Left renal pelvis (tissue), 4 donors: Measurements from ENCODE around the gene NLRX1. TPM values are rescaled to one million over a fixed set of nuclear protein-coding genes. Genes with fewer than 3 reads are reported as not detected.
"Not testable (repeated sequence)": the region's sequence is repeated elsewhere in the genome, so short reads cannot be mapped to it uniquely, and the experiment has no call there.

Experiments used
- DNase-seq, 4 donors: peaks; one replicate each; pipeline ENCODE4 v3.0.0-alpha.2; 2013; ENCODE audit warnings: low read depth in 4 of 4, low spot score in 3 of 4
- polyA plus RNA-seq, 4 donors: library from polyadenylated mRNA; unstranded; fragments of 120-200 nt; gene quantifications; one replicate each; pipeline ENCODE4 v1.2.1, GENCODE V29; 2013; ENCODE audit not compliant: insufficient read length in 4 of 4

NLRX1 gene
- polyA plus RNA-seq, 4 donors, result 7.8 to 12.6 (median 10.2) TPM

DNA sequence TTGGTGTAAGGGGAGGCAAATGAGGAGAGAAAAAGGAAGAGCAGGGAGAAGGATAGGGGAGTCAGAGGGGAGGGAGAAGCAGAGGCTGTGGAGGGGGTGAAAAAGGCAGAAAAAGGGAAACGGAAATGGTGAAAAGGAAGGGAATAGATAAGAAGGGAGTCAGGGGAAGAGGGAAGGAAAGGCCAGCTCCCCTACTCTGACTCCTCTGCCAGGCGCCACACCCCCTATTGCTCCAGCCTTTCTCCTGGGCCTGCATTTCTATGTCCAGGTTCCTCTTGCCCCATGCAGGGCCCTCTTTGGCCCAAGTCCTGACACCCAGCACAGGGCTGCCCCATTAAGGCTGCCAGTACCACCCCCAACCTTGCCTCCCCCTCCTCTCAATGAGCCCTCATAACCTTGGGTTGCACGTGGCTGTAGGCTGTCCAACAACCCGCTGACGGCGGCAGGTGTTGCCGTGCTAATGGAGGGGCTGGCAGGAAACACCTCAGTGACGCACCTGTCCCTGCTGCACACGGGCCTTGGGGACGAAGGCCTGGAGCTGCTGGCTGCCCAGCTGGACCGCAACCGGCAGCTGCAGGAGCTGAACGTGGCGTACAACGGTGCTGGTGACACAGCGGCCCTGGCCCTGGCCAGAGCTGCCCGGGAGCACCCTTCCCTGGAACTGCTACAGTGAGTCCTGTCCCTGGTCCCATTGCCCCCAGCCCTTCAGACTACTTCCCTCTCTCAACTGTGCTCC, 13.3 kb downstream of the NLRX1 start:
- no peak for DNase-seq

DNA sequence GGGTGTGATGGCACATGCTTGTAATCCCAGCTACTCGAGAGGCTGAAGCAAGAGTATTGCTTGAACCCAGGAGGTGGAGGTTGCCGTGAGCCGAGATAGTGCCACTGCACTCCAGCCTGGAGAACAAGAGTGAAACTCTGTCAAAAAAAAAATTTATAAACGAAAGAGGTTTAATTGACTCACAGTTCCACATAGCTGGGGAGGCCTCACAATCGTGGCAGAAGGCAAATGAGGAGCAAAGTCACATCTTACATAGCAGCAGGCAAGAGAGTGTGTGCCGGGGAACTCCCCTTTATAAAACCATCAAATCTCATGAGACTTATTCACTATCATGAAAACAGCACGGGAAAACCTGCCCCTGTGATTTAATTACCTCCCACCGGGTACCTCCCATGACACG, 15.9 kb downstream of the NLRX1 start:
- DNase-seq, result not testable (repeated sequence)

DNA sequence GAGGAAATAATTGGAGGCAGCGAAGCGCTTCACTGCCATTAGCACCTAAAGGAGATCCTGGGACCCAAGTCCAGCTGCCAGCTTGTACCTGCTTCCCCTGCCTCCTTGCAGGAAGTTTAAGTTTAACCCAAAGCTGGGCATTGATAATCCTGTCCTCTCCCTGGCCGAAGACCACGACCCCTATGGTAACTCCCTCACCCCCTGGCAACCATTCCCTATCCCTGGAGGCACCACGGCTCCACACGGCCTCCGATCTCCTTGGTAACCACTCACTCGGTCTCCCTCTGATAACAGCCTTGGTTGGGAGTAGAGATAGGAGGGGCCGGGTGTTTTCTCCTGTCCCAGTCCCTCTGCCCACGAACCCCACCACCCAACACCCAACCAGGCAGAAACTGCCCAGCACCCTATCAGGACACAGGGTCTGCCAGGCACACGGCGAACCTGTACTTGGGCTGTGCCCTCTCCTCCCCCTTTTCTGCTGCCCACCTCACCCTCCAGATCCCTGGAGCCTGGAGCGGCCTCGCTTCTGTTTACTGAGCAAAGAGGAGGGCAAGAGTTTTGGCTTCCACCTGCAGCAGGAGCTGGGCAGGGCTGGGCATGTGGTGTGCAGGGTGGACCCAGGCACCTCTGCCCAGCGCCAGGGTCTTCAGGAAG, 17.6 kb downstream of the NLRX1 start:
- DNase-seq, result no peak

DNA sequence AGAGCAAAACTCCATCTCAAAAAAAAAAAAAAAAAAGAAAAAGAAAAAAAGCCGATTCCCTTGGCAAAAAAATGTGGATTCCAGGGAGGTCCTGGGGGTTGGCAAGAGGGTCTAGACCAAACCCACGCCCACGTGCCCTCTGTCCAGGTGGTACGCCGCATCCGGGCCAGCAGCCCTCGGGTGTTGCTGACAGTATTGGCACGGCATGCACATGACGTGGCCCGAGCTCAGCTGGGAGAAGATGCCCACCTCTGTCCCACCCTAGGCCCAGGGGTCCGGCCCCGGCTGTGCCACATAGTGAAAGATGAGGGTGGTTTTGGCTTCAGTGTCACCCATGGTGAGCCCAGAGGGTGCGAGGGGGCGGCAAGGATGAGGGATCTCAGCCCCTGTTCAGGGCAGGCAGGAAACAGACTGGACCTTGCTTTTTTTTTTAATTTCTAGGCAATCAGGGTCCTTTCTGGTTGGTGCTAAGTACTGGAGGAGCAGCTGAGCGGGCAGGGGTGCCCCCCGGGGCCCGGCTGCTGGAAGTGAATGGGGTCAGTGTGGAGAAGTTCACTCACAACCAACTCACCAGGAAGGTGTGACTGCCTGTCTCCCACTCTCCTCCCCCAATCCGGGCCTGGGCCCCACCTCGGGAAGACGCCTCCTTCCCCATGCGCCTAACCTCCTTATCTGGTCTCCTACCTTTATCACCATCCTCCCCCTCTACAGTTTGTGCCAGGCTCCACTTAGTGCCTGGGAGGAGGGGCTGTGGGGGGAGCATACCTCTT, 18.8 kb downstream of the NLRX1 start:
- DNase-seq, result no peak

DNA sequence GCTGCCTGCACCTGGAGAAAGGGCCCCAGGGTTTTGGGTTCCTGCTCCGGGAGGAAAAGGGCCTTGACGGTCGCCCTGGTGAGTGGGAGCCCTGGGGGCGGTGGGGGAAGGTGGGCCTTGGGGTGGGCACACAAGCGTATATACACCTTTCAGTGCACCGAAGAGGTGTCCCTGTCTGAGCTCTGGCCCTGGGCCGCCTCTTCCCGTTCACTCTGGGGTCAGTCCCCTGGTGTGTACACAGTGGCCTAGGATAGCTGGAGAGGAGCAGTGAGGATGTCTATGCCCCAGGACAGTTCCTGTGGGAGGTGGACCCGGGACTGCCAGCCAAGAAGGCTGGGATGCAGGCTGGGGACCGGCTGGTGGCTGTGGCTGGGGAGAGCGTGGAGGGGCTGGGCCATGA, 19.5 kb downstream of the NLRX1 start:
- DNase-seq, result no peak

DNA sequence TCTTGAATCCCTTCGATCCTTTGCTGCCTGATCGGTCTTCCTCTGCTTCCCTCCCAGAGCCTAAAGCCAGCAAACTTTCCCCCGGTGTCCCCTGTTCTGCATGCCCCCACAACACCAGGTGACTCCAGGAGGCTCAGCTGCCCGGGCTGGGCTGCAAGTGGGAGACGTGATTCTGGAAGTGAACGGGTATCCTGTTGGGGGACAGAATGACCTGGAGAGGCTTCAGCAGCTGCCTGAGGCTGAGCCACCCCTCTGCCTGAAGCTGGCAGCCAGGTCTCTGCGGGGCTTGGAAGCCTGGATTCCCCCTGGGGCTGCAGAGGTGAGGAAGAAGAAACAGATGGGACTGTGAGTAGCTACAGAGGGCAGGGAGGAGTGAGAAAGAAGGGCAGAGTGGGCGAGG, 20.4 kb downstream of the NLRX1 start:
- no peak for DNase-seq

DNA sequence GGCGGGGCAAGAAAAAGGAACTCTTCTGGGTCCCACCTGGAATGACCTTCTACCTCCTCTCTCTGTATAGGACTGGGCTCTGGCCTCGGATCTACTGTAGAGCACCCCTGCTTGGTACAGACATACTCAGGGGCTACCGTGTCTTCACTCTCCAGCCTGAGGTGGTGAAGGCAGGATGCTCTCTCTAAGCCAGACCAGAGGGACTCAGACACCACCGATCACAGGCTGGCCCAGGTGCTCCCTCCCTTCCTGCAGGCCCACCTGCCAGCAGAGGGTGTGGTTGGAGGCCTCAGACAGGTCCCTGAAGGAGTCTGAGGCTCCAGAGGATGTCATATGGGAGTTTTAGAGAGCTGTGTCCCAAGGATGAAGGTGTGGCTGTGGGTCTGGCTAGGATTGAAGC, 20.9 kb downstream of the NLRX1 start:
- no peak for DNase-seq

DNA sequence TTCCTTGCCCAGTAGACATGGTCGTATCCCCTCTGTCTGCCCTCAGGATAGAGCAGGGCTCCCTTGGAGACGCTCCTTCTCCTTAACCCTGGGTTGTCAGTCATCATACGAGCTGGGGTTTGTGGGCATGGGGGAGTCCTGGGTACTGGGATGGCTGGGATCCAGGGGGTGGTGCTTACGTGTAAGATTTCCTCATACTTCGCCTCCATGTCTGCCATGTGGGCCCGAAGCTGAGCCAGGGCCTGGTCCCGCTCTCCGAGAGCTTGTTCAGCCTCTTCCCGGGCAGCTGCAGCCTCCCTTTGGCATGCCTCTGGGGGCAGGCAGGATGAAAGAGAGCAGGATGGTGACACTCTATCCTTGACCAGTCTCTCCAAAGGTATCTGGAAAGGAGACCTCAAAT, 22.0 kb downstream of the NLRX1 start:
- DNase-seq, result no peak

DNA sequence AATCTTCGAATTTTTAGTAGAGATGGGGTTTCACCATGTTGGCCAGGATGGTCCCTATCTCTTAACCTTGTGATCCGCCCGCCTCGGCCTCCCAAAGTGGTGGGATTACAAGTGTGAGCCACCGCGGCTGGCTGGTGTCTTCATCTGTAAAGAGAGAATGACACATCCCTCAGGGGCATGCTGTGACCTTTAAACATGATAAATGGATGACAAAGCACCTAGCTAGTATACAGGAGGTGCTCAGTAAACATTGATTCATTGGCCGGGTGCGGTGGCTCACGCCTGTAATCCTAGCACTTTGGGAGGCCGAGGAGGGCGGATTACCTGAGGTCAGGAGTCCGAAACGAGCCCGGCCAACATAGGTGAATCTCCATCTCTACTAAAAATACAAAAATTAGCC, 22.7 kb downstream of the NLRX1 start:
- not testable (repeated sequence) for DNase-seq

DNA sequence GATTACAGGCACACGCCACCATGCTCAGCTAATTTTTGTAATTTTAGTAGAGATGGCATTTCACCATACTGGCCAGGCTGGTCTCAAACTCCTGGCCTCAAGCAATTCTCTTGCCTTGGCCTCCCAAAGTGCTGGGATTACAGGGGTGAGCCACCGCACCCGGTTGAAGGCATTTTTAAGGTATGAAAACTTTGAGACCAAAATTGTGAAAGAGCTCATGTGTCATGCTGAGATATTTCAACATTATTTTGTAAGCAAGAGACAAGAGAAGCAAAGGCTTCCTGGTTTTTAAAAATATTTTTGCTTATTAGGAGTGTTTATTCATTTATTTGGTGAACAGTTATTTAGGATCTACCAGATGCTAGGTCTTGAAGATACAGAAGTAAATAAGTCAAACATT, 23.6 kb downstream of the NLRX1 start:
- DNase-seq, result no peak

DNA sequence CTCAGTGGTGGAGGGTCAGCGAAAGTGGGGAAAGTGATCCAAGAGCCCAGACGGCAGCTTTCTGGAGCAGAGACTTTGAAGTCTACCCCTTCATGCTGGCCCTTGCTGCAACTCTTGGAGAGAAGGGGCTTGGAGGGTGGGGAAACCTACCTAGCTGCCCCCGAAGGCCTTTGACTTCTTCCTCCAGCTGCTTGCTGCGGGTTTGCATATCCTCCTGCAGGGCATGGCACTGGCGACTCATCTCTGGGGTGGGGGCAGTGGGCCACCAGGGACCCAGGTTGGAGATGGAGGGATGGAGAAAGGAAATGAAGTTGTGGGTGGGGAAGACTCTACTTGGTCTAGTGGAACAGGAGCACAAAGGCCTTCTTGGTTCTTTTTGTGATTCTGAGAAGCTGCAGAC, 24.5 kb downstream of the NLRX1 start:
- no peak for DNase-seq

DNA sequence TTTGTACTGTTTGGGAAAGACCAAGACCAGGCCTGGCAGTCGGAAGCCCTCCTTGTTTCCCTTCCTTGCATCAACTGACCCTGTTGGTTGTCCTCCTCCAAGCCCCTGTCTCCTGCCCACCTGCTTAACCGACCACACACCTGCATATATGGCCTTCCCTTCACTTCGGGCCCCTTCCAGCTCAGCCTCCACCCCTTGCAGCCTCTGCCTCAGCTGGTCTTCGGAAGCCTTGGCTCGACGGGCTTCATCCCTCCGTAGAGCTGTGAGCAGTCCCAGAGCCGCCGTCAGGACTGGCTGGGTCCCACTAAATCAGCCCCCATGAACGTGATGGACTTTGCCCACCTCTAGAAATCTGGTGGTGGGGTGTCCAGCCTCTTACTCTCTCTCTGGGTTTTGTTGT, 25.1 kb downstream of the NLRX1 start:
- DNase-seq, result no peak

DNA sequence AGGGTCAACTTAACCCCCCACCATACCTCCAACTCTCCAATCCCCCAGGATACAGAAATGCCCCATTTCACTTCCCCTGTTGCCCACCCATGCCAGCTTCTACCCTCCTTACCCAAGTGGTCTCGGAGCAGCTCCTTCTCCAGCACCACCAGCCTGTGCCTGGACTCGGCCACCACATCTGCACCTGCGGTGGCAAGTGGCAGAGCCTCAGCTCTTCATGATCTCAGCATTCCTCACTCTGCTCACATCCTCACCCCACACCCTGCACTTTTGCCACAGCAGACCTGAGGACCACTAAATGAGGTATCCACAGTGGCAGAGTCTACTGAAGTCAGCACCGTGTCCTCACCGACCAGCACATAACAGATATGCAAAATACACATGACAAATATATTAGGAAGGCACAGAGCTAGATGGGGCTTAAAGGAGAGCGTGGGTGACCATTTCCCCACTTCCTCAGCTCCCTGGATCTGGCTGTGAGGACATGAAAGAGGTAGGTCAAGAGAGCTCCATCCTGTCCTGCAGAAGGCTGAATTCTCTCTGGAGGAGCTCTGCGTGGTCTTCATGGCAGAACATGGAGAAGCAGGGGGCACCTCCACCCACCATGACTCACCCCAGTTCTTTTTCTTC, 26.4 kb downstream of the NLRX1 start:
- no peak for DNase-seq

DNA sequence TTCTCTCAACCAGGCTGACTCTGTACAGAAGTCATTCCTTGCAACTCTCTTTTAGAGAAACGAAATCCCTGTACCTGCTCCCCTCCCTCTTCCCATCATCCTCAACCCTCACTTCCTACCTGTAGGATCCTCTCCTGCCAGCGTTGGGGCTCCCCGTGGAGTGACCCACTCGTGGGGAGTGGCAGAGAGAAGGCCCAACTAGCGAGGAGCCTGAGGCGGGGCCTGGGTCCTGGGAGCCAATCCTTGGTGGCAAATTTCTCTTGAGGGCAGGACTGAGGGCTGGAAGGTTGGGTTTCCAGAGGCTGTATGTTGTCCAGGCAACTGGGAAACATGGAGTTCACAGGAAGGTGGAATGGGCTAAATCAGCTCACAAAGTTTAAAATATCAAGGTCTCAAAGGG, 27.2 kb downstream of the NLRX1 start:
- DNase-seq, result no peak

DNA sequence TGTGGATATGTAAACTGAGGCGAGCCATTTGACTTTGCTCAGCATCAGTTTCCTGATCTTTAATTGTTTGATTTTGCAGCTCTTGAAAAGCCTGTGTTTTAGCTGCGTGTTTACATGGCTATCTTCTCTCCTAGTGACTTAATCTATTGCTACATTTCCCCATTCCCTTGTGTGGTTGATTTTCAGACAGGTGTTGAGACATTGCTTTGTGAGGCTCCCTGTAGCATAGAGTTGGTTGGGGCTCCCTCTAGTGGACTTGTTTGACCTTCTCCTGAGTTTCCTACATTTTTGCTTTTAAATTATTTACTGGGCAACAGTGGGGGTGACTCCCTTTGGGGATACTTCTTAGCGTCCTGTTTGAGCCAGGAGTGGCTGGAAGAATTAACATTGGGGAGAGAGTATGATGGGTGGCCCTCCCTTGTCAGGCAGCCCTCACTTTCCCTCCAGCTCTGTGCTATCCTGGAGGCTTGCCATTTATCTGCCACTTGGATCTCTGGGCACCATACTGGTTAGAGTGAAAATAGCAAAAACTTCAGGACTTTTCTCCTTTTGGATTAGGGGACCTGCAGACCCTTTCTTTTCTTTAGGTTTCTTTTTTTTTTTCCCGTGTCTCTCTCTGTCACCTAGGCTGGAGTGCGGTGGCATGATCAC, 28.4 kb downstream of the NLRX1 start:
- peak in 3 of 4 donors; percentile 64 to 75 (median 73) for DNase-seq

DNA sequence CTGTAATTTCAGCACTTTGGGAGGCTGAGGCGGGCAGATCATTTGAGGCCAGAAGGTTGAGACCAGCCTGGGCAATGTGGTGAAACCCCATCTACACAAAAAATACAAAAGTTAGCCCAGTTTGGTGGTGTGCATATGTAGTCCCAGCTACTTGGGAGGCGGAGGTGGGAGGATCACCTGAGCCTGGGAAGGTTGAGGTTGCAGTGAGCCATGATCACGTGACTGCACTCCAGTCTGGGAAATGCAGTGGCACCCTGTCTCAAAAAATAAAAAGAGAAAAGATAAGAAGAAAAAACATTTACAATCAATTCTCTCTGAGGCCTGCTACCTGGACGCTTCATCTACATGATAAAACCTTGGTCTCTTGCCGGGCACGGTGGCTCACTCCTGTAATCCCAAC, 30.4 kb downstream of the NLRX1 start:
- no peak for DNase-seq

DNA sequence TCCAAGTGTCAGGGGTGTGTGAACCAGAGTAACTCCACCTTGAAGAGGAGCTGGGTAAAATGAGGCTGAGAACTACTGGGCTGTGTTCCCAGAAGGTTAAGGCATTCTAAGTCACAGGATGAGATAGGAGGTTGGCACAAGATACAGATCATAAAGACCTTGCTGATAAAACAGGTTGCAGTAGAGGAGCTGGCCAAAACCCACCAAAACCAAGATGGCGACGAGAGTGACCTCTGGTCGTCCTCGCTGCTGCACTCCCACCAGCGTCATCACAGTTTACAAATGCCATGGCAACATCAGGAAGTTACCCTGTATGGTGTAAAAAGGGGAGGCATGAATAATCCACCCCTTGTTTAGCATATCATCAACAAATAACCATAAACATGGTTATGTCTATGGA, 32.7 kb downstream of the NLRX1 start:
- not testable (repeated sequence) for DNase-seq

DNA sequence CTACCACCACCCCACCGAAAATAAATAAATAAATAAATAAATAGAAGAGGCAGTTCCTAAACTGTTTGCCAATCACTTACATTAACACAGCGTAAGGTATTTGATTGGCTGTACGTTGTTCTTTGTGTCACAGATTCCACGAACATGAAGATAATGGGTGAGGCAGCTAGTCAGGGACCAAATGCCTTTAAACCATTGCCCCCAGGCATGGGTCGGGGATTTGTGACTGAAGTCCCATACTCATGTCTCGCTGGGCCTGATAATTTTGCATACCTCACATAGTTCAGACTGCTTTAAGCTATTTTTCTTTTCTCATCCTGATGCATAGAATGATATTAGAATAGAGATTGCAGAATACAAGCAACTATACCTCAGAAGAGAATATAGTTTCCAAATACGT, 34.0 kb downstream of the NLRX1 start:
- DNase-seq, result no peak

DNA sequence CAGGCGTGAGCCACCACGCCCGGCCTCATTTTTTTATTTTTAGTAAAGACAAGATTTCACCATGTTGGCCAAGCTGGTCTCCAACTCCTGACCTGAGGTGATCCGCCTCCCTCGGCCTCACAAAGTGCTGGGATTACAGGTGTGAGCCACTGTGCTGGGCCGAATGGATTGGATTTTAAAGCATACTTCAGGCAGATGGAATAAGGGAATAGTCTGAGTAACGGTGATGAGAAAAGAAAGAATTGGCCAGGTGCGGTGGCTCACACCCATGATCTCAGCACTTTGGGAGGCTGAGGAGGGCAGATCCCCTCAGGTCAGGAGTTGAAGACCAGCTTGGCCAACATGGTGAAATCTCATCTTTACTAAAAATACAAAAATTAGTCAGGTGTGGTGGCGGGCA, 35.5 kb downstream of the NLRX1 start:
- DNase-seq, result no peak

DNA sequence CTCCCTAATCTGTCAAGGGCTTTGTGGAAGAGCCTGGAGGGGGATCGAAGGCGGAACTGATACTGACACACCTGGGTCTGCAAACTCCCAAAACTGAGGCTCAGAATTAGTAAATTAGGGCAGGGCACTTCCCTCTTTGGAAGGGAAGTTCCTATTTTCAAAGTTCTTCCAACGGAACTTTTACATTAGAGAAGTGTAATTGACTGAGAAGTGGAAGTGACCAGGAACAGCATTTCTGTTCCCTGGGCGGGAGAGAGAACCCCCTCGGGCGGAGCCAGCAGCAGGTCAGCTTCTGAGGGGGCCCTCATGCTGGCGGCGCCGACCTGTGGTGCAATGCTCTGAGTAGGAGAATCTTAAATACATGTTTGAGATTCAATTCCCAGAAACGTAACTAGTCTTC, 36.6 kb downstream of the NLRX1 start:
- no peak for DNase-seq
